IPS-NIHi11 (cell line): Measurements from ENCODE around the gene CRYGA.
"Not testable (repeated sequence)": the region's sequence is repeated elsewhere in the genome, so short reads cannot be mapped to it uniquely, and the experiment has no call there.

Source experiments
- DNase-seq: peaks from one replicate; pipeline ENCODE4 v3.0.0; 2012; ENCODE audit warnings: mixed read lengths, low spot score

The CRYGA gene

GRCh38 chr2:208125251-208125650 lies 38.1 kb downstream of the CRYGA start:
- no peak for DNase-seq

DNA sequence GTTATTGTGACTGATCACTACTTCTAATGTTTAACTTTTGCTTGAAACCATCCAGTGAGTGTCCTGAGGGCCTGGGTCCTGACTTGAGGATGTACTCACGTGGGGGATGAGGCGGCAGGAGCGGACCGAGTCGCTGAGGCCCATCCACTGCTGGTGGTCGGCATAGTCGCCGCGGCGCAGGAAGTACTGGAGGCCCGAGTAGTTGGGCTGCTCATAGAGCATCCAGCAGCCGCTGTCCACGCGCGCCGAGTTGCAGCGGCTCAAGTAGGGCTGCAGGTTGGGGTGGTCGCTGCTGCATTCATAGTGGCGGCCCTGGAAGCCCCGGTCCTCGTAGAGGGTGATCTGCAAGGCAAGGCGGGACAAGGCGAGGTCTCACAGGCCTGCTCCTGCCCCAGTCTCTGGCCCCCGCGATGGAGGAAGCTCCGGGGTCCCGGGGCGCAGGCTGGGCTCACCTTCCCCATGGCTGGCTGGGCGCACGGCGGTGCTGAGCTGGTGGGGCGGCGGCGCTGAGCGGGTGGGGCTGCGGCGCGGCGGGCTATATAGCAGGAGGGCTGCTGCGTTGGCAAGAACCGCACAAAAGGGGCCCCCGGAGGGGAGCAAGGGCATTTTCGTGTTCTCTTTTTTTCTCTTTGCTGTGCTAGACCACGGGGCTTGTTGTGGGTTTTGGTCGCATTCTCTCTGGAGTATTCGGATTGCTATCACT lies 39.2 kb downstream of the CRYGA start, which contains the start of gene CRYGD:
Gene CRYGD, minus strand, starts transcription at position 512 of the 703 bp plus-strand sequence. Its CDS starts 51 bp downstream, at position 461.
- DNase-seq: not testable (repeated sequence)

GRCh38 chr2:208122248-208122647 lies 41.1 kb downstream of the CRYGA start:
- DNase-seq: no peak

- DNase-seq: no peak
Measured at GRCh38 chr2:208118918-208119317, 44.5 kb downstream of the CRYGA start.

GRCh38 chr2:208117390-208117789 lies 46.0 kb downstream of the CRYGA start:
- DNase-seq: not testable (repeated sequence)

DNA sequence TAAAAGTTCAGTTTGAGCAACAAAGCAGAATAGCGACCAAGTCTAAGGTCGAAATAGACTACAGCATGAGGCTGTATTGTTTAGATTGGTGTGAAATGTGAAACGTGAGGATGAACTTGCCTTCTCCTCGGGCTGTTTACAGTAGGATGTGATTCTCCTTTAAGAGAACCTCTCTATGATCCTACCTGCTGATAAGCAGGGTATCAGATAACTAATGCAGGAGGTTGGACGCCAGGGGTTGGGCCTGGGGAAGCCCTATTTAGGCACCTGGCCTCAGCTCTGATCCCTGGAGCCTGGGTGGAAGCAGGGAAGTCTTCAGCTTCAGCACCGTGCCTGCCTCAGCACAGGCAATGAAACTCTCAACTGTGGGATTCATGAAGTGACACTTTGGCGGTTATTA lies 50.4 kb downstream of the CRYGA start:
- peak; percentile 79 for DNase-seq

DNA sequence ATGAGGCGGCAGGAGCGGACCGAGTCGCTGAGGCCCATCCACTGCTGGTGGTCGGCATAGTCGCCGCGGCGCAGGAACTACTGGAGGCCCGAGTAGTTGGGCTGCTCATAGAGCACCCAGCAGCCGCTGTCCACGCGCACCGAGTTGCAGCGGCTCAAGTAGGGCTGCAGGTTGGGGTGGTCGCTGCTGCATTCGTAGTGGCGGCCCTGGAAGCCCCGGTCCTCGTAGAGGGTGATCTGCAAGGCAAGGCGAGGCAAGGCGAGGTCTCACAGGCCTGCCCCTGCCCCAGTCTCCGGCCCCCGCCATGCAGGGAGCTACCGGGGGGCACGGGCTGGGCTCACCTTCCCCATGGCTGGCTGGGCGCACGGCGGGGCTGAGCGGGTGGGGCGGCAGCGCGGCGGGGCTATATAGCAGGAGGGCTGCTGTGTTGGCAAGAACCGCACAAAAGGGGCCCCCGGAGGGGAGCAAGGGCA lies 51.1 kb downstream of the CRYGA start:
- DNase-seq: not testable (repeated sequence)
